GM18502 (cell line): Measurements from ENCODE around the gene RGS14.
"Not testable (repeated sequence)": the region's sequence is repeated elsewhere in the genome, so short reads cannot be mapped to it uniquely, and the experiment has no call there.

ENCODE experiments used
- ATAC-seq: cut with Tn5 transposase; IDR thresholded peaks from one replicate; pipeline ENCODE4 v1.9.1; 2021; ENCODE audit warnings: mild to moderate bottlenecking; ENCODE audit not compliant: unreplicated experiment, poor library complexity

RGS14 gene

DNA sequence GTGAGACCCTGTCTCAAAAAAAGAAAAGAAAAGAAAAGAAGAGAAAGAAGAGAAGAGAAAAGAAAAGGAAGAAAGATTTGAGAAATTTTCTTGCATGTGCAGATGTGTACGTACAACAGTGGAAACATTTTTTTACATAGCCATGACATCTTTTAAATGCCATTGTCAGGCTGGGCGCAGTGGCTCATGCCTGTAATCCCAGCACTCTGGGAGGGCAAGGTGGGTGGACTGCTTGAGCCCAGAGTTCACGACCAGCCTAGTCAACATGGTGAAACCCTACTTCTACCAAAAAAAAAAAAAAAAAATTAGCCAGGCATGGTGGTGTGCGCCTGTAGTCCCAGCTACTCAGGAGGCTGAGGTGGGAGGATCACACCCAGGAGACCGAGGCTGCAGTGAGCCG lies 12.8 kb upstream of the RGS14 start:
- no peak for ATAC-seq

- ATAC-seq: no peak
Observed at GRCh38 chr5:177346820-177347219, 10.9 kb upstream of the RGS14 start.

GRCh38 chr5:177347699-177348098 lies 10.0 kb upstream of the RGS14 start:
- ATAC-seq: no peak

DNA sequence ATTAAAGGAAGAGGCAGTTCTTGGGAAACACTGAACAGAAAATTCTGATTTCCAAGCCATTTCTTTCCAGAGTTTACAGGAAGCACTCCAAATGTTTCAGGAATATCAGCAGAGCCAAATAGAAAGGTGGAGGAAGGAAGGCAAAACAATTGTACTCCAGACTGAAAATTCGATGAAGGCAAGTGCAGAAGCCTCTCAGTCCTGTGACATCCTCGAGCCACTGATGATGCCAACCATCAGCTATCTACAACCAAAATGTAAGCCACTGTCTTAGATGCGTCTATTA lies 8.4 kb upstream of the RGS14 start:
- no peak for ATAC-seq

DNA sequence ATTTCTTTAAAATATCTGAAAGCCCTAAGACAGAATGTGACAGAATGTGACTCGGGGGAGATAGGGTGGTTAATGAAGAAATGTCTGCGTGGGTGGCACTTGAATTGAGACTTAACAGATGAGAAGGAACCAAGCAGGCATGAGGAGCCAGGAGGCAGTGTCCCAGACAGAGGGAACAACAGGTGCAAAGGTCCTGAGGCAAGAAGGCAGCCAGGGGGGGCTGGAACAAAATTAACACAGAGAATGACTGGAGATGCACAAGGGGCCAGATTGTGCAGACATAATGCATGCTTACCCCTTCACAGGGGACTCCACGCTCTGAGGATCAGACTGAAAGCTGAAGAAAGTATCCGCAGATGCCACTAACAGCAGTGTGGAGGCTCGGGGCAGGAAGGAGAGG lies 8.0 kb upstream of the RGS14 start:
- no peak for ATAC-seq

GRCh38 chr5:177350776-177351391 lies 6.8 kb upstream of the RGS14 start:
- no peak for ATAC-seq

DNA sequence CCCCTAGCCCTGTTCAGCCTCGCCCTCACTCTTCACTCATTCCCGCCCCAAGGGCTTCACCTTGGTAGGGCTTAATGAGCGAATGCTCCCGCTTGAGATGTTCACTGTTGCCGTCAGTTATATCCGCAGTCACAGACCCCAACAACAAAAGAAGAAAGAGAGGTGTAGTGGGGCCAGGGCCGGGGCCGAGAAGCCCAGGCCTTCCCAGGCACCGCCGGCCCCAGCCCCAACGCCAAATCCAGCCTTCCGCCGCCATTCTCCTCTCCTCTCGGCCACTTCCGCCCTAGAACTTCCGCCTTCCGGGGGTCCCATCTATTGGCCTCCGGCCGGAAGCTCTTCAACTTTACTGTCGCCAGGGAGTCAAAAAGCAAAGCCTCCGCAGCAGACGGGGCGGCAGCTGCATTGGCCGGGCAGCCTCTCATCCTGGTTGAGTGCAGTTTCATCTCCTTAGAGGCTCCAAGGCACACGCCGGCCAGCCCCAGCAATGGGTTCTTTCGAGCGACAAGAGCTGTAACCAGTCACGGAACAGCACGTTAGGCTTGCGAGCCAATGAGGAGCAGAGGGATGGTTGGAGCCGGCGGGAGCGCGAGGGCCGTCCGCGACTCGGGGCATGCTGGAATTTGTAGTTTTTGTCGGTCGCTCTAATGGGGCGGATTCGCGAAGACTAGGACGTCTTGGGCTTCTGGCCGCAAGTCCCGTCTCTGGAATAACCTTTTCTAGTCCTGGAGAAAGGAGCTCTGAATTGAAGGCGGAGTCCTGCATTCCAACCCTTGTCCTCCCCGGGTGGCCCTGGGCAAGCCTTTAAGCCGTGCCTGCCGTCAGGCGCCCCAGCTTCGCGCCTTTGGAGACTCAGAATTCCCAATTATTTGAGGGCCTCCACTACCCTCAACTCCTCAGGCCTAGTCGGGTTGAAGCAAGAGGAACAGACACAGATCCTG lies 6.1 kb upstream of the RGS14 start, which contains the start of gene LMAN2:
Gene LMAN2, minus strand, starts transcription at position 277 of the 938 bp plus-strand sequence. Its CDS starts 21 bp downstream, at position 256.
- ATAC-seq: peak; percentile 93

DNA sequence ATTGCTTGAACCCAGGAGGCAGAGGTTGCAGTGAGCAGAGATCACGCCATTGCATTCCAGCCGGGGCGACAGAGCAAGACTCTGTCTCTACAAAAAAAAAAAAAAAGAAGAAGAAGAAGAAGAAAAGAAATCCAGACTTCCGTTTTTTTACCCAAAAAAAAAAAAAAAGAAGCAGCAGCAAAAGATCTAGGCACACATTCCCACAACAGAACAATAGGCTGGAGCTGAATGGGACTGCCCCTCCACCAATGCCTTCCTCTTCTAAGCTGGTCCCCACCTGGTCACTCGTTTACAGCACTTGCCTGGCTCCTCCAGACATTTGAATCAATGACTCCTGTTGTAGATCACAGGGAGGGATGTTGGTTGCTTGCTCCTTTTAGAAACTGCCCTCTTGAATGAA lies 4.6 kb upstream of the RGS14 start:
- ATAC-seq: no peak

- ATAC-seq: no peak
Observed at GRCh38 chr5:177354256-177354655, 3.5 kb upstream of the RGS14 start.

DNA sequence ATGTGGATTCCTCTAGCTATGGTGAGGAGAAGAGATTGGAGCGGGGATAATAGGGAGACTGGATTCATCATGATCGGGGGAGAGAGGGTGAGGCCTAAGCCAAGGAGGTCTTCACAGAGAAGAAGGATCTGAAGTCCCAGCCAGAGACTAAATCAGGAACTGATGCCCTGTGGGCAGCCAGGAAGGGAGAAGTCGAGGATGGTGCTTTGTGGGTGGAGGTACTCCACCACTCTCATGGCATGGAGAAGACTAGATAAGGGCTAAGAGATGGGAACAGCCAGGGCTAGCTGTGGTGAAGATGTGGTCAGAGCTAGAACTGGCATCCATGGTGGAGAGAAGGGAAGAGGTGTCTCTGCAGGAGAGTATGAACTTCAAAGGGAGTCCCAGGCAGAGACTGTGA lies 3.0 kb upstream of the RGS14 start:
- ATAC-seq: no peak

DNA sequence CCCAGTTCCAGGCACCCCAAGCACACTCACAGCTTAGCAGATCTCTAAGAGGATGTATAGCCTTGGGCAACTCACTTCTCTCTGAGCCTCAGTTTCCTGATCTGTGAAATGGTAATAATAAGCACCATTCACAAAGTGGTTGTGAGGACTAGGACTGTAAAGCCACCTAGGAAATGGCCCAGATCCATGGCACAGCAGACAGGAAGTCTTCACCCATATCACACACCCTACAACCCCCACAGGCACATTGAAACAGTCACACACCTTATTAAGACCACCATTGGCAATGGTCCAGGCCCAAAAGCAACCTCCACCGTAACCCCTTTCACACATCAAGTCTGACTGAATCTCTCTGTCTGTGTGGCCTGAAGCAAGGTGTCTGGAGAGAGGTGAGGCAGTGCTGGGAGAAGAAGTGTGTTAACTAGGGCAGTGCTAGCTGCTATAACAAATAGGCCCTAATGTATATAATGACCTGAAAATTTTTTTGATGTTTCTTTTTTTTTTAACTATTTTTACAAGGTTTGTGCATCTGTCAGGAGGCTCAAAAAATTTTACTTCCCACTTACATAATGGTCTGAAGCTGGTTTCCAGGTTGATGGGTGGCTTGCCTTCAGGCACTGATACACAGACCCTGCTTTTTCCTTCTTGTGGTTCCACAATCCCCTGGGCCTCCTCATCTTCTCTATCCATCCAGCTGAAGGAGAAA lies 2.4 kb upstream of the RGS14 start:
- ATAC-seq: no peak

DNA sequence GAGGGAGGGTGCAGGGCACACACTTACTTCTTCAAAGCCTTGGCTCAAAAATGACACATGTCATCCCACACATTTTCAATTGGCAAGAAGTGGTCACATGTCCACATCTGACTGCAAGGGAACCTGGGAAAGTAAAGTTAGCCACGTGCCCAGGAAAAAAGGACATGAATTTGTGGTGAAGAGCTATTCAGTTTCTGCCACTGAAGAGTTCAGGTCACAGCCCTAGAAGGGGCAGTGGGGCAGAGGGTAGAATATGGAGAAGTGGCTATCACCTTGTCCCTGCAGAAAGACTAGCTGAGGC lies 1.9 kb upstream of the RGS14 start:
- no peak for ATAC-seq

GRCh38 chr5:177356746-177357145 lies 978 bp upstream of the RGS14 start:
- no peak for ATAC-seq

DNA sequence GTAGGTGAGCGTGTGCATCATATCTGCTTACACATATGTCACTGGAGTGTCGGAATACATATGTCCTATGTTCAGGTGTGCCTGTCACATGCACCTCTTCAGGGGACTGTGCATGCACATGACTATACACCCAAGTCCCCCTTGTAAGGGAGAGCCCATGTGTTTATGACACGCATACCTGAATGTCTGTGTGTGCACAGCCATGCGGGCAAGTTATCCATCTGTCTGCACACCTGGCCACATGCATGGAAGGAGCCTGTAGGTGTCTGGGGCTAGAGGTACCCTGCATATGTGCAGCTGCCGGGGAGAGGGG lies 622 bp upstream of the RGS14 start:
- ATAC-seq: no peak

DNA sequence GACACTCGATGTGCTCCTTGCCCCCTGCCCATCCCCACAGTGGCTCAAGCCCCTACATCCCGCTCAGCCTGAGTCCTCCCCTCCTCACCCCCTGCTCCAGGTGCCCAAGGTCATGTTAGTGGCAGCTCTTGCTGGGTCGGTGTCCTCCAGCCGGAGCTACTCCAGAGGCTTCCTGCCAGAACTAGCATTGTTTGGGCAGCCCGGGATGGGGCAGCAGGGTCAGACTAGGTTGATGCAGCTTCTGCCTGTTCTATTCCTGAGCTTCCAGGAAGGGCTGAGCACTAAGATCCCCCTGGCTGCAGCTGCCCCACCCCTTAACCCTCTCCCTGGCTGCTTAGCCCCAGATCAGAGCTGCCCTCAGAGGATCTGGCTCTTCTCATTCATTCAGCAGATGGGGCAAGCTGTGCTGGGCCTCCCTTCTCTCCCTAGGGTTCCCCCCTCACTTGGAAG lies 671 bp downstream of the RGS14 start:
- ATAC-seq: no peak

DNA sequence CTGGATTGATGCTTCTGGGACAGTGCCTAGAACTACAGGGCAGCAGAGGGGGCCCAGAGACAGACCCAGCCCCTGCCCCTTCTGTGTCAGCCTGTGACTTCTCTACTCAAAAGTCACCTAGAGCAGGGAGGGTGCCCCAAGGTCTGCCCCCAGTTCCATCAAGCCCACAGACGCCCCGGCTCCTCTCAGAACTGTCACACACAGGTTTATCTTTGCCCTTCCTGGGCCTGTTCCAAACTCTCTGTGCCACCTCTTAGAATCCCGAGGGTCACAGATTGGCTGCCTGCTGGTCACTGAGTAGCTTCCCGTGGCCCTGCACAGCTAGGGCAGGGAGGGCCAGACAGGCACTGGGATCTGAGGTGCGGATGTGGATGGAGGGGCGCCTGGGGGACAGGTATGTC lies 1.7 kb downstream of the RGS14 start:
- ATAC-seq: no peak

DNA sequence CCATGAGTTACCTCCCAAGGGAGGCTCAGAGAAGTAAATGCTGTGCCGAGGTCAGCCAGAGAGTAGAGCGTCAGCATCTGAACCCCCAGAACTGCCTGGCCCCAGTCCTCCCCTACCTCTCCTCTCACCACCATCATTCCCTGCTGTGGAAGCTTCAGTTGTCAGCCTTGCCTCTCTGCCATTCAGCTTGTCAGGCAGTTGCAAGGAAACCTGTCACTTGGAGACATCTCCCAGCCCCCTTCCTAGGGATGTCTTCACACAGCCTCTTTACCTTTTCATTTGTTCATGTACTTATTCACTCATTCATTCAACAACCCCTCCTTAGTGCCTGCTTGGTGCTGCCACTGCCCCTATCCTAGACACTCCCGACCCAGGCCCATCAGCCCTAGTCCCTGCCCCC lies 2.1 kb downstream of the RGS14 start:
- ATAC-seq: no peak

DNA sequence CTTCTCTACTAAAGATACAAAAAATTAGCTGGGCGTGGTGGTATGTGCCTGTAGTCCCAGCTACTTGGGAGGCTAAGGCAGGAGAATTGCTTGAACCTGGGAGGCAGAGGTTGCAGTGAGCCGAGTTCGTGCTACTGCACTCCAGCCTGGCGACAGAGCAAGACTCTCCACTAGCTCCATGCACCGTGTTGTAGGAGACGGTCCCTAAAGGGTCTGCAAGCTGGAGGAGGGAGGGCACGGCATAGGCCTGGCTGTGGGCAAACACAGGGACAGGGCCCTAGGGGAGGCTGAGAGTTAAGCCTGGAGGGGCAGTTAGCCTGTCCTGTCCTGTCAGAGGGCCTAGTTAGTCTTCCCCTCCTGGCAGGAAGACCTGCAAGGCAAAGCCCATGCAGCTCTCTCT lies 3.0 kb downstream of the RGS14 start:
- ATAC-seq: not testable (repeated sequence)

DNA sequence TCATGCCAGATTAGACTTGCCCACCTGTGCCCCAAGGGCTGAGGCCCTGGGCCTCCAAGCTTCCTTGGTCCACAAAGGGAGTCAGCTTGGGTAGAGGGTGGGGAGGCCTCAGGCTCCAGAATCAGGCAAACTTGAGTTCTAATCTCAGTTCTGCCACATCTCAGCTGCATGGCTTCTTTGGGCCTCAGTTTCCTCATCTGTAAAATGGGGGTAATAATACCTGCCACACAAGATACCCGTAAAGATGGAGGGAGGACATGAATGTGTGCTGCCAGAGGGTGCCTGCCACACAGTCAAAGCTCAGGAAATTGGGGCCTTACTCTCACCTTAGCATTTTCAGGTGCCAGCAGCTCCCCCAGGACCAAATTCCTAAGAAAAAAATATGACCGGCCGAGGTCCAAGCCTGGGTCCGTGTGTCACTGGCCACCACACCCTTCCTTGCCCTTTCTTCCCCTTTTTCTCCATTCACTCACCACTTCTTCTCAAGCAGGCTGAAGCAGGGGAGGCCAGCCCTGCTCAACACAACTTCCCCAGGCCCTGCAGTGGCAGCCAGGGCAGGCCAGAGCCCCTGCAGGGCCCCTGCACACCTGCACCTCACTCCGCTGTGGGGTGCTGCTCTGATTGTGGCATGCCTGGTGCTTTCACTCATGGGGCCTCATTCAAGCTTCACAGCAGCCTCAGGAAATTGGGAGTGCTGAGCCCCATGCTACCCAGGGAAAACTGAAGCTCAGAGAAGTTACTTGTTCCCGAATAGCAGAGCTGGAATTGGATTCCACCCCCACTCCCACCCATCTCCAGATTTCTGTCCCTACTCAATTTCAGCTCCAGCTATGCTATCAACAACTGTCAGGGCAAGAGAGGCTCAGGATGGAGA lies 3.9 kb downstream of the RGS14 start:
- no peak for ATAC-seq

- no peak for ATAC-seq
Observed at GRCh38 chr5:177362292-177362609, 4.5 kb downstream of the RGS14 start.
